HEK293 (cell line): ENCODE data around the gene LSP1.

ENCODE experiments used
- CTCF ChIP-seq: fragments of 450-650 bp; formaldehyde crosslinking; IDR thresholded peaks from 2 replicates; pipeline ENCODE4 v1.5.1; 2016; ENCODE audit warnings: missing biosample characterization, missing genetic modification characterization
- REST ChIP-seq: fragments of 450-650 bp; formaldehyde crosslinking; IDR thresholded peaks from 2 replicates; pipeline ENCODE4 v1.5.1; 2016; ENCODE audit warnings: missing biosample characterization, missing genetic modification characterization
- SP2 ChIP-seq: fragments of 450-650 bp; formaldehyde crosslinking; IDR thresholded peaks from 2 replicates; pipeline ENCODE4 v1.5.1; 2016; ENCODE audit warnings: missing biosample characterization, missing genetic modification characterization
- ZBTB7A ChIP-seq: fragments of 450-650 bp; formaldehyde crosslinking; IDR thresholded peaks from 2 replicates; pipeline ENCODE4 v1.5.1; 2016; ENCODE audit warnings: low read depth, missing biosample characterization, missing genetic modification characterization
- ZNF138 ChIP-seq: fragments of 450-650 bp; formaldehyde crosslinking; IDR thresholded peaks from 2 replicates; pipeline ENCODE4 v1.5.1; 2016; ENCODE audit warnings: missing biosample characterization, missing genetic modification characterization, borderline replicate concordance
- ZNF24 ChIP-seq: fragments of 450-650 bp; formaldehyde crosslinking; IDR thresholded peaks from 2 replicates; pipeline ENCODE4 v1.5.1; 2016; ENCODE audit warnings: missing biosample characterization, missing genetic modification characterization
- ZNF274 ChIP-seq, 2 experiments: fragments of 200-500 bp in 1 of 2; fragments of 450-650 bp in 1 of 2; sonication (Bioruptor generic) in 1 of 2; formaldehyde crosslinking in 1 of 2; IDR thresholded peaks; 2 replicates each; pipeline versions ENCODE4 v1.5.1 to v1.6.1; 2014 to 2016; ENCODE audit warnings: borderline replicate concordance in 1 of 2, inconsistent platforms in 1 of 2, low read length in 1 of 2, missing biosample characterization in 1 of 2, missing genetic modification characterization in 1 of 2
- ZNF423 ChIP-seq: fragments of 450-650 bp; formaldehyde crosslinking; IDR thresholded peaks from 2 replicates; pipeline ENCODE4 v1.5.1; 2016; ENCODE audit warnings: missing biosample characterization, missing genetic modification characterization
- ZNF654 ChIP-seq: fragments of 450-650 bp; formaldehyde crosslinking; IDR thresholded peaks from 2 replicates; pipeline ENCODE4 v1.5.1; 2016; ENCODE audit warnings: low read depth, missing biosample characterization, missing genetic modification characterization
- ZNF704 ChIP-seq: fragments of 450-650 bp; formaldehyde crosslinking; IDR thresholded peaks from 2 replicates; pipeline ENCODE4 v1.5.1; 2016; ENCODE audit warnings: missing biosample characterization, missing genetic modification characterization
- ZNF792 ChIP-seq: fragments of 450-650 bp; formaldehyde crosslinking; IDR thresholded peaks from 2 replicates; pipeline ENCODE4 v1.5.1; 2016; ENCODE audit warnings: missing biosample characterization, missing genetic modification characterization

- TF ChIP-seq ZNF704 (tag by site-specific recombination) (no peak), ZNF423 (tag by site-specific recombination) (no peak), REST (tag by site-specific recombination) (no peak), CTCF (no peak), ZNF274 (IDR thresholded peaks at IDR 0.05; ENCODE audit: low read length) (no peak), ZNF274 (tag by site-specific recombination; IDR thresholded peaks at IDR 0.05; ENCODE audit: borderline replicate concordance) (no peak), ZNF24 (tag by site-specific recombination) (no peak), ZNF138 (no peak), ZNF654 (tag by site-specific recombination) (no peak), ZBTB7A (tag by site-specific recombination) (no peak), SP2 (tag by site-specific recombination) (no peak), ZNF792 (tag by site-specific recombination) (no peak)
Measured at GRCh38 chr11:1862588-1863351, 9.9 kb downstream of the LSP1 start.
